Activated CD4-positive, alpha-beta T cell treated with anti-CD3 and anti-CD28 coated beads for 36 hours (primary cell): ENCODE results near the gene NMD3. TPM values are rescaled to one million over a fixed set of nuclear protein-coding genes. Genes with fewer than 3 reads are reported as not detected.
"Not testable (repeated sequence)": the region's sequence is repeated elsewhere in the genome, so short reads cannot be mapped to it uniquely, and the experiment has no call there.

Source experiments
- ATAC-seq: fragments of 200-7000 bp; cut with Tn5 transposase; one replicate; pipeline ENCODE4 v1.10.0; 2021; ENCODE audit warnings: mild to moderate bottlenecking, moderate library complexity
- CTCF ChIA-PET: fragments of 350-600 bp; sonication (Branson Sonifier 250); formaldehyde crosslinking; loops from one replicate; lab custom pipeline; 2021; ENCODE audit warnings: antibody characterized with exemption; lab: Charles Lee
- POLR2A ChIA-PET: fragments of 350-600 bp; sonication (Branson Sonifier 250); formaldehyde crosslinking; loops from one replicate; lab custom pipeline; 2021; ENCODE audit warnings: antibody characterized with exemption, inconsistent platforms; lab: Charles Lee
- DNase-seq: peaks from one replicate; pipeline ENCODE4 v3.0.0-alpha.2; 2020
- H3K27ac Mint-ChIP-seq: one replicate; pipeline ENCODE4 v1.8.0; 2021; ENCODE audit warnings: mixed read lengths
- H3K27me3 Mint-ChIP-seq: one replicate; pipeline ENCODE4 v1.8.0; 2021; ENCODE audit warnings: mixed read lengths
- H3K36me3 Mint-ChIP-seq: one replicate; pipeline ENCODE4 v1.8.0; 2021; ENCODE audit warnings: low read depth, mixed read lengths
- H3K4me1 Mint-ChIP-seq: one replicate; pipeline ENCODE4 v1.8.0; 2021; ENCODE audit warnings: mixed read lengths
- H3K4me3 Mint-ChIP-seq: one replicate; pipeline ENCODE4 v1.8.0; 2021; ENCODE audit warnings: mild to moderate bottlenecking, moderate library complexity, mixed read lengths
- H3K9me3 Mint-ChIP-seq: one replicate; pipeline ENCODE4 v1.8.0; 2021; ENCODE audit warnings: low read depth, mixed read lengths
- intact Hi-C, 2 experiments: fragments of 100-400 bp; cut with DNase I in 1 of 2; cut with micrococcal nuclease in 1 of 2; formaldehyde crosslinking; loops; one replicate each; pipeline versions ENCODE4 v1.14.2 to v1.15.1; 2022 to 2024; cut with DNase I, micrococcal nuclease
- total RNA-seq, 2 experiments: library from RNA; stranded (reverse); gene quantifications; one replicate each; pipeline ENCODE4 v1.2.3, GENCODE V29; 2021

NMD3 gene
- total RNA-seq, 2 experiments from 2014 or later: 49.6 to 65.5 TPM

DNA sequence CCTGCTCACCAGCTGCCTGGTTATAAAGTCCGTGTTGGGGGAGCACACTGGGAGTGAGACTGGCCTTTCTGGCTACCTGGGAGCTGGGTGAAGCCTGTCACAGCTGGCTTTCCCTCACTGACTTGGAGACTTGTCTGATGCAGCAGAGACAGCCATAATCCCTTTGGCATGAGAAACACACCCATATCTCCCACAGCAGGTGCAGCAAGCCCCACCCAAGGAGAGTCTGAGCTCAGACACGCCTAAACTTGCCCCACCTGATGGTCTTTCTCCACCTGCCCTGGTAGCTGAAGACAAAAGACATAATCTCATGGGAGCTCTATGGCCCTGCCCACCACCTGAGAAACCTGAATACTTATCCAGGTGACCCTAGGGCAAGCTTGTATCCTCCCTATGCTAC, 54.8 kb downstream of the NMD3 start:
- ATAC-seq: no peak
- DNase-seq: no peak
- Mint-ChIP-seq H3K4me3 (no peak overlapping the region), H3K27me3 (no peaks in the 10 kb centered on the region), H3K9me3 (peaks cover 24% of the 10 kb centered on the region), H3K27ac (no peak overlapping the region), H3K4me1 (no peaks in the 10 kb centered on the region), H3K36me3 (peaks cover 36% of the 10 kb centered on the region)
- ChIA-PET POLR2A (no interaction called here), CTCF (interaction anchor here (0.9 to 3.7 kb wide), 12 partner anchors 9 to 334 kb away, joined by 3 to 34 read pairs (median 4); no protein-coding TSS in a partner anchor)
- intact Hi-C loops: loop anchor here (2.0 to 10.0 kb wide), 4 partner anchors 171 to 569 kb away; partner anchors contain the start of gene B3GALNT1 (in 1 of the 2)

DNA sequence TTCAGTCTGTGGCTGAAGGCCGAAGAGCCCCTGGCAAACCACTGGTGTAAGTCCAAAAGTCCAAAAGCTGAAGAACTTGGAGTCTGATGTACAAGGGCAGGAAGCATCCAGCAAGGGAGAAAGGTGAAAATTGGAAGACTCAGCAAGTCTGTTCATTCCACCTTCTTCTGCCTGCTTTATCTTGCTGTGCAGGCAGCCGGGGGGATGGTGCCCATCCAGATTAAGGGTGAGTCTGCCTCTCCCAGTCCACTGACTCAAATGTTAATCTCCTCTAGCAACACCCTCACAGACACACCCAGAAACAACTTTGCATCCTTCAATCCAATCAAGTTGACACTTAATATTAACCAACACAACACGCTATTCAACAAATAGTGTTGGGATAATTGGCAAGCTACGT, 61.3 kb downstream of the NMD3 start:
- H3K4me1 Mint-ChIP-seq, POLR2A ChIA-PET, H3K27me3 Mint-ChIP-seq, ATAC-seq, CTCF ChIA-PET, H3K4me3 Mint-ChIP-seq, H3K27ac Mint-ChIP-seq, DNase-seq, intact Hi-C loops: not testable (repeated sequence)
- Mint-ChIP-seq H3K36me3 (peaks cover 32% of the 10 kb centered on the region), H3K9me3 (peaks cover 40% of the 10 kb centered on the region)

DNA sequence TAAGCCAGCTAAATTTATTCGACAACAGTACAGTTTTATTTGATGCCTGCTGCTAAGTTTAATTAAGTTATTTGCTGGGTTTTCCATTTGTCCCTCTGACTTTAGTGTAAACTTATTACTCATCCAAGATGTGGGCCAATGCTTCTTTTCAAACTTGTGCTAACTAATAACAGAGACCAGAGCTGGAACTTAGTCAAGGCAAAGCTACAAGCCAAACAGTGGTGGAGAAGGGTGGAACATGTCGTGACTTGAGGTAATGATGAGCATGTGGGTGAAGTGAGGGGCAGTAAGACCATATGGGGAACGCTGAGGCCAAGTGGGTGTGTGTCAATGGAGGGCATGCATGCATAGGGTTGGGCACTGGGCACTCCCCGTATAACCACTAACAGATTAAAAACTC, 63.9 kb downstream of the NMD3 start:
- H3K9me3 Mint-ChIP-seq: peaks cover 21% of the 10 kb centered on the region
- no peak for DNase-seq
- H3K27ac Mint-ChIP-seq: no peak overlapping the region
- no peaks in the 10 kb centered on the region for H3K4me1 Mint-ChIP-seq
- POLR2A ChIA-PET: no interaction called here
- ATAC-seq: no peak
- CTCF ChIA-PET: interaction anchor here (0.9 to 2.5 kb wide), 4 partner anchors 10 to 123 kb away, joined by 3 to 11 read pairs (median 3); no protein-coding TSS in a partner anchor
- no peak overlapping the region for H3K4me3 Mint-ChIP-seq
- no peaks in the 10 kb centered on the region for H3K27me3 Mint-ChIP-seq
- H3K36me3 Mint-ChIP-seq: peaks cover 16% of the 10 kb centered on the region
- intact Hi-C loops: no loop called here

DNA sequence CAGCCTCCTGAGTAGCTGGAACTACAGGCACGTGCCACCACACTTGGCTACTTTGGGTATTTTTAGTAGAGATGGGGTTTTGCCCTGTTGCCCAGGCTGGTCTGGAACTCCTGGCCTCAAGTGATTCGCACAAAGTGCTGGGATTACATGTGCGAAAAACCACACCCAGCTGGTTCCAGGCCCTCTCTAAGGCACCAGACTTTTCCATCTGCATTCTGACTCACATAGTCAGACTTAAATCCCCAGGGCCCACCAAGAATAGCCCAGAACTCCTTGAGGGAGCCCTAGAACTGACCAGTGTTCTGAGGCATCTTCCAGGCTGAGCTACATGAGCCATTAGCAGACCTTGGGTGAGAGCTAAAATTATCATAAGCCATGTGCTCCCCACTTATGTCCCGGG, 68.1 kb downstream of the NMD3 start:
- CTCF ChIA-PET: interaction anchor here (0.6 to 1.3 kb wide), 3 partner anchors 13 to 77 kb away, joined by 3 to 7 read pairs (median 7); no protein-coding TSS in a partner anchor

DNA sequence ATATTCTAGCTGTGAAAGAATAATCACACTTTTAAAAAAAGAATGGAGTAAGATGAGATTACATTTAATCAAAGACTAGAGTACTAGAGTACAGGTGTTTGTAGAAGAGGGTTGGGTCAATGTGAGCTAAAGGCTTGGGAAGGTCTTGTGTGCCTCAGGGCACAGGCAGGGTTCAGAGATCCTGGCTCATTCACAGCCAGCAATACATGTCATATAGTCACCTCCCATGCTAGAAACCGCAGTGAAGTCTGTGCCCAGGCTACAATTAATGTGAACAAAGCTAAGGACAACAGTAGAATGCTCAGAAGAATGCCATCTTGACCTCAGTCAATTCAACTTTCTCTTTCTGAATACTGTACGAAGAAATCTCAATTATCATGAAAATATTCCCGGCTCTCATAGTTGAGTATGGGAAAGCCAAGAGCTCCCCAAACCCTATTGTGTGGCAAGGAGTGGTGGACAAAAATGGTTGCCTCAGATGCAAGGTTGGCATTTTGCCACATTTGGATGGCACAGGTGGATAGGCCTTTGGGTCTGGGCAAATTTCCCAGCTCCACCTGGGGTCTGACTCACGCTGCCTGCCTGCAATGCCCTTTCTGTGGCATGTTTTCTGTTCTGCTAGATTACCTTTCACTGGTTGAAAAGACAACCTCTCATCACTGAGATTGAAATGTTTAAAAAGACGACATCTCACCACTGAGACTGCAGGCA, 70.2 kb downstream of the NMD3 start:
- intact Hi-C loops: no loop called here
- CTCF ChIA-PET: interaction anchor here (0.8 to 1.2 kb wide), 2 partner anchors 11 to 14 kb away, joined by 3 to 6 read pairs; no protein-coding TSS in a partner anchor
- no peak for ATAC-seq

More for the DNA sequence above, 68.1 kb downstream of the NMD3 start:
- Mint-ChIP-seq H3K27me3 (peaks cover 2% of the 10 kb centered on the region), H3K27ac (no peak overlapping the region), H3K9me3 (peaks cover 10% of the 10 kb centered on the region), H3K36me3 (peaks cover 5% of the 10 kb centered on the region), H3K4me3 (no peak overlapping the region), H3K4me1 (no peaks in the 10 kb centered on the region)
- no peak for DNase-seq
- intact Hi-C loops: no loop called here
- no peak for ATAC-seq
- POLR2A ChIA-PET: no interaction called here

DNA sequence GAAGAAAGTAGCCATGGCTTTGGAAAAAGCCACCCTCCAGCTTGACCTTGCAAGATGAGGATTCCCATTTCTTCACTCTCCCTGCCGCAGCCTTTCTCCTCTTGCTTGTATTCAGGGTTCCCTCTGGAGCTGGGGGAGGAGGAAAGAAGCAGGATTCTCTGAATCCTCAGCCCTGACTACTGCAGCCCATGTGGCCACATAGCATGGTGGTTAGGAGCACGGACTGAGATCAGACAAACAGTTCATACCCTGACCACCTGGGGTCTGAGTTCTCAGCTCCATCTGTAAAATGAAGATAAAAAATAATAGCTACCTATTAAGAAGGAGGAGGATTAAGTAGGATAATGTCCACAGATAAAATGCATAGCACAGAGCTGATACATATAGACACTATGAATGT, 72.3 kb downstream of the NMD3 start:
- ATAC-seq (no peak), DNase-seq (no peak)
- ChIA-PET POLR2A (no interaction called here), CTCF (interaction anchor here (0.6 to 1.1 kb wide), 3 partner anchors 18 to 243 kb away, joined by 3 read pairs; no protein-coding TSS in a partner anchor)
- Mint-ChIP-seq H3K4me1 (no peaks in the 10 kb centered on the region), H3K4me3 (no peak overlapping the region), H3K9me3 (peaks cover 17% of the 10 kb centered on the region), H3K27me3 (peaks cover 2% of the 10 kb centered on the region), H3K36me3 (peaks cover 15% of the 10 kb centered on the region), H3K27ac (no peak overlapping the region)
- intact Hi-C loops: no loop called here

More for the DNA sequence above, 70.2 kb downstream of the NMD3 start:
- POLR2A ChIA-PET: interaction anchor here (0.5 kb wide), 1 partner anchor 24 kb away, joined by 3 read pairs; no protein-coding TSS in a partner anchor
- Mint-ChIP-seq H3K4me1 (no peaks in the 10 kb centered on the region), H3K9me3 (peaks cover 10% of the 10 kb centered on the region), H3K27me3 (peaks cover 2% of the 10 kb centered on the region), H3K27ac (no peak overlapping the region), H3K4me3 (no peak overlapping the region), H3K36me3 (peaks cover 2% of the 10 kb centered on the region)
- no peak for DNase-seq

DNA sequence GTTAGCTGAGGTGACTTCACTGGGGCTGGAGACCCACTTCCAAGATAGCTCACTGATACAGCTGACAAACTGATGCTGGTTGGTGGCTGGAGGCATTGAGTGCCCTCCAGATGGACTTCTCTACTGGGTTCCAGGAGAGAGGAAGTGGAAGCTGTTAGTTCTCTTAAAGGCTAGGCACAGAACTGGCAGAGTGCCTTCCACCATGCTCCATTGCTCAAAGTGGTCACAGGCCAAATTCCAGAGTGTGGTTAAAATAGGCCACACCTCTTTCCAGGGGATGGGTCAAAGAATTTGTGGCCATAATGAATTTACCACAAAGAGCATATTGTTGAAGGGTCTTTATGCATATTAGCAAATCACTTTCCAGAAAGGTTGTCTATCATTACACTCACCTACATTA, 74.2 kb downstream of the NMD3 start:
- Mint-ChIP-seq H3K9me3 (peaks cover 26% of the 10 kb centered on the region), H3K27ac (no peak overlapping the region), H3K27me3 (peaks cover 2% of the 10 kb centered on the region), H3K36me3 (peaks cover 22% of the 10 kb centered on the region), H3K4me1 (no peaks in the 10 kb centered on the region), H3K4me3 (no peak overlapping the region)
- DNase-seq (no peak), ATAC-seq (no peak)
- ChIA-PET CTCF (interaction anchor here (0.7 to 1.4 kb wide), 2 partner anchors 20 to 123 kb away, joined by 3 to 5 read pairs; no protein-coding TSS in a partner anchor), POLR2A (no interaction called here)
- intact Hi-C loops: no loop called here

DNA sequence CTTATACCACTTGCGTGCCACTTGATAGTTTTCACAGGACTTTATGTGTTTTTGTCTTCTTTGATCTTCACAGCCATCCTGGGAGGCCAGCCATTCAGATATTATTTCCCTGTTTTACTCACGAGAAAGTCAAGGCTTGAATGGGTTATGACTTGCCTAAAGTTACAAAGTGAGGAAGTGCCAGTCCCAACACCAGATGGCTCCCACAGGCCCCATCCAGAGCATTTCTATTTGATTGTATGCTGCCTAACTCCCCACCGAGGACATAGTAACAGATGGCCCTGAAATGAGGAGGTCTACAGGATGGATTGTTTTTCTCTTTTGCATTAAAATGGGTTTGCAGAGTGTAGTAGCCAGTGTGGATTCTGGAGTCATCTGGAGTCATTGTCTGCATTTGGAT, 75.7 kb downstream of the NMD3 start:
- Mint-ChIP-seq H3K9me3 (peaks cover 26% of the 10 kb centered on the region), H3K27me3 (peaks cover 2% of the 10 kb centered on the region), H3K36me3 (peaks cover 22% of the 10 kb centered on the region), H3K27ac (no peak overlapping the region), H3K4me3 (no peak overlapping the region), H3K4me1 (no peaks in the 10 kb centered on the region)
- DNase-seq: no peak
- intact Hi-C loops: no loop called here
- POLR2A ChIA-PET: no interaction called here
- CTCF ChIA-PET: no interaction called here
- no peak for ATAC-seq

Other genes with a start within 250 kb of the NMD3 start
- gene B3GALNT1, start 116.0 kb upstream of the NMD3 start, total RNA-seq: 1 to 10 TPM in 1 of 2 experiments, under 1 TPM in 1; 0.60 to 1.1 TPM
- gene SPTSSB, start 150.2 kb downstream of the NMD3 start, total RNA-seq: not detected